ENCODE measurements around the gene PRKAR1B. TPM values are rescaled to one million over a fixed set of nuclear protein-coding genes. Genes with fewer than 3 reads are reported as not detected.

PRKAR1B gene
- total RNA-seq, 1 donor from 2014 or later, result 14.7 TPM

GRCh38 chr7:768881-769504, 41.9 kb upstream of the PRKAR1B start:
- H3K4me3 Mint-ChIP-seq (ENCODE audit: unreplicated experiment), result no peak overlapping the region
- TF ChIP-seq CTCF (IDR thresholded peaks at IDR 0.05; ENCODE audit: insufficient read depth, low read depth, low read length), result no peak
- TF ChIP-seq EZH2 (IDR thresholded peaks at IDR 0.05; ENCODE audit: insufficient read depth, low read length), result no peak

DNA sequence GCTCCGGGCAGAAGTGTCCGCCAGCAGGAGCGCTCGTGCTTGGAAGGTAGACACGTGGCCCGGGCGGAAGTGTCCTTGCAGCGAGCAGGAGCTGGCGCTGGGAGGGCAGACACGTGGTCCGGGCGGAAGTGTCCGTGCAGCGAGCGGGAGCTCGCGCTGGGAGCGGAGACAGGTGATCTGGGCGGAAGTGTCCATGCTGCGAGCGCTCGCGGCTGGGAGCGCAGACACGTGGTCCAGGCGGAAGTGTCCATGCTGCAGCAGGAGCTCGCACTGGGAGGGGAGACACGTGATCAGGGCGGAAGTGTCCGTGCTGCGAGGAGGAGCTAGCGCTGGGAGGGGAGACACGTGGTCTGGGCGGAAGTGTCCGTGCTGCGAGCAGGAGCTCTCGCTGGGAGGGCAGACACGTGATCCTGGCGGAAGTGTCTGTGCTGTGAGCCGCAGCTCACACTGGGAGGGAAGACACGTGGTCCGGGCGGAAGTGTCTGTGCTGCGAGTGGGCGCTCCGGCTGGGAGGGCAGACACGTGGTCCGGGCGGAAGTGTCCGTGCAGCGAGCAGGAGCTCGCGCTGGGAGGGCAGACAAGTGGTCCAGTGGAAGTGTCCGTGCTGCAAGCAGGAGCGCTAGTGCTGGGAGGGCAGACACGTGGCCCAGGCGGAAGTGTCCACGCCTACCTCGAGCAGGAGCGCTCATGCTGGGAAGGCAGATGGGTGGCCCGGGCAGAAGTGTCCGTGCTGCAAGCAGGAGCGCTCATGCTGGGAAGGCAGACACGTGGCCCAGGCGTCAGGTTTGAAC, 41.1 kb upstream of the PRKAR1B start:
- H3K27me3 Mint-ChIP-seq (ENCODE audit: low read depth, unreplicated experiment), result no peaks in the 10 kb centered on the region
- DNase-seq (ENCODE audit: low read depth) (peak; percentile 18), FAIRE-seq (no peak)
- Histone ChIP-seq H3K36me3 (ENCODE audit: insufficient read depth, low read length) (peaks cover 12% of the 10 kb centered on the region), H3K4me1 (ENCODE audit: insufficient read depth, low read length) (peaks cover 8% of the 10 kb centered on the region), H3K4me2 (ENCODE audit: low read length) (peak overlapping the region; percentile 48), H3K9me3 (ENCODE audit: insufficient read depth, low read depth, low read length) (peaks cover 4% of the 10 kb centered on the region), H3K4me3 (ENCODE audit: insufficient read depth, low read depth, low read length) (no peak overlapping the region), H3K9ac (ENCODE audit: low read length) (no peak overlapping the region), H2AFZ (ENCODE audit: low read depth, low read length) (no peak overlapping the region), H3K79me2 (ENCODE audit: insufficient read depth, low read length) (no peaks in the 10 kb centered on the region), H3K27ac (ENCODE audit: low read depth, low read length) (peak overlapping the region; percentile 42), H3K27me3 (ENCODE audit: insufficient read depth, low read length) (no peaks in the 10 kb centered on the region), H4K20me1 (ENCODE audit: insufficient read depth, low read length) (no peaks in the 10 kb centered on the region)
- TF ChIP-seq EZH2 (IDR thresholded peaks at IDR 0.05; ENCODE audit: insufficient read depth, low read length), result no peak
- no peak for TF ChIP-seq CTCF (IDR thresholded peaks at IDR 0.05; ENCODE audit: insufficient read depth, low read depth, low read length)
- peaks cover 19% of the 10 kb centered on the region for H3K36me3 Mint-ChIP-seq (ENCODE audit: low read depth, unreplicated experiment)
- H3K4me1 Mint-ChIP-seq (ENCODE audit: low read depth, unreplicated experiment), result no peaks in the 10 kb centered on the region
- H3K4me3 Mint-ChIP-seq (ENCODE audit: unreplicated experiment), result no peak overlapping the region
- no peak overlapping the region for H3K27ac Mint-ChIP-seq (ENCODE audit: unreplicated experiment)
- H3K9me3 Mint-ChIP-seq (ENCODE audit: unreplicated experiment), result no peaks in the 10 kb centered on the region

More at GRCh38 chr7:768881-769504, 41.9 kb upstream of the PRKAR1B start:
- Histone ChIP-seq H3K27me3 (ENCODE audit: insufficient read depth, low read length) (no peaks in the 10 kb centered on the region), H3K36me3 (ENCODE audit: insufficient read depth, low read length) (peaks cover 11% of the 10 kb centered on the region), H3K4me2 (ENCODE audit: low read length) (no peak overlapping the region), H4K20me1 (ENCODE audit: insufficient read depth, low read length) (no peaks in the 10 kb centered on the region), H3K9me3 (ENCODE audit: insufficient read depth, low read depth, low read length) (peaks cover 4% of the 10 kb centered on the region), H3K27ac (ENCODE audit: low read depth, low read length) (no peak overlapping the region), H2AFZ (ENCODE audit: low read depth, low read length) (no peak overlapping the region), H3K9ac (ENCODE audit: low read length) (no peak overlapping the region), H3K79me2 (ENCODE audit: insufficient read depth, low read length) (no peaks in the 10 kb centered on the region), H3K4me1 (ENCODE audit: insufficient read depth, low read length) (peaks cover 8% of the 10 kb centered on the region), H3K4me3 (ENCODE audit: insufficient read depth, low read depth, low read length) (no peak overlapping the region)
- H3K27ac Mint-ChIP-seq (ENCODE audit: unreplicated experiment), result no peak overlapping the region
- no peaks in the 10 kb centered on the region for H3K27me3 Mint-ChIP-seq (ENCODE audit: low read depth, unreplicated experiment)
- no peak for DNase-seq (ENCODE audit: low read depth)
- FAIRE-seq, result no peak
- peaks cover 18% of the 10 kb centered on the region for H3K36me3 Mint-ChIP-seq (ENCODE audit: low read depth, unreplicated experiment)
- no peaks in the 10 kb centered on the region for H3K9me3 Mint-ChIP-seq (ENCODE audit: unreplicated experiment)
- no peaks in the 10 kb centered on the region for H3K4me1 Mint-ChIP-seq (ENCODE audit: low read depth, unreplicated experiment)

DNA sequence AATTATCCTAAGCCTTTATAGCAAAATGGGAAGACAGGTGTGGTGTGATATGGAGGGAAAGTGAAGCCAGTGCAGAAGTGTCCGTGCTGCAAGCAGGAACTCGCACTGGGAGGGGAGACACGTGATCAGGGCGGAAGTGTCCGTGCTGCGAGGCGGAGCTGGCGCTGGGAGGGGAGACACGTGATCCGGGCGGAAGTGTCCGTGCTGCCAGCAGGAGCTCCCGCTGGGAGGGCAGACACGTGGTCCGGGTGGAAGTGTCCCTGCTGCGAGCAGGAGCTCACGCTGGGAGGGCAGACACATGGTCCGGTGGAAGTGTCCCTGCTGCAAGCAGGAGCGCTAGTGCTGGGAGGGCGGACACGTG, 40.5 kb upstream of the PRKAR1B start:
- H3K27ac Mint-ChIP-seq (ENCODE audit: unreplicated experiment), result no peak overlapping the region
- Histone ChIP-seq H3K79me2 (ENCODE audit: insufficient read depth, low read length) (no peaks in the 10 kb centered on the region), H3K27ac (ENCODE audit: low read depth, low read length) (peak overlapping the region; percentile 42), H3K4me1 (ENCODE audit: insufficient read depth, low read length) (peaks cover 8% of the 10 kb centered on the region), H3K4me2 (ENCODE audit: low read length) (peak overlapping the region; percentile 48), H3K9ac (ENCODE audit: low read length) (no peak overlapping the region), H2AFZ (ENCODE audit: low read depth, low read length) (no peak overlapping the region), H3K27me3 (ENCODE audit: insufficient read depth, low read length) (no peaks in the 10 kb centered on the region), H3K36me3 (ENCODE audit: insufficient read depth, low read length) (peaks cover 12% of the 10 kb centered on the region), H3K4me3 (ENCODE audit: insufficient read depth, low read depth, low read length) (no peak overlapping the region), H4K20me1 (ENCODE audit: insufficient read depth, low read length) (no peaks in the 10 kb centered on the region), H3K9me3 (ENCODE audit: insufficient read depth, low read depth, low read length) (peaks cover 4% of the 10 kb centered on the region)
- no peaks in the 10 kb centered on the region for H3K27me3 Mint-ChIP-seq (ENCODE audit: low read depth, unreplicated experiment)
- no peak for DNase-seq (ENCODE audit: low read depth)
- TF ChIP-seq EZH2 (IDR thresholded peaks at IDR 0.05; ENCODE audit: insufficient read depth, low read length), result no peak
- TF ChIP-seq CTCF (IDR thresholded peaks at IDR 0.05; ENCODE audit: insufficient read depth, low read depth, low read length), result no peak
- H3K4me1 Mint-ChIP-seq (ENCODE audit: low read depth, unreplicated experiment), result no peaks in the 10 kb centered on the region
- no peak for FAIRE-seq
- no peak overlapping the region for H3K4me3 Mint-ChIP-seq (ENCODE audit: unreplicated experiment)
- H3K9me3 Mint-ChIP-seq (ENCODE audit: unreplicated experiment), result no peaks in the 10 kb centered on the region
- peaks cover 19% of the 10 kb centered on the region for H3K36me3 Mint-ChIP-seq (ENCODE audit: low read depth, unreplicated experiment)

All from astrocyte (in vitro differentiated cells and primary cell).